Breast epithelium (tissue), 3 donors: ENCODE data around the gene ELK1.

Source experiments
- POLR2A ChIP-seq: fragments of 450-650 bp; IDR thresholded peaks from one replicate; pipeline ENCODE4 v1.6.1; 2016; ENCODE audit warnings: antibody characterized with exemption, mild to moderate bottlenecking, moderate library complexity
- POLR2AphosphoS5 ChIP-seq, 3 donors: sonication (generic); formaldehyde crosslinking; IDR thresholded peaks; one replicate each; pipeline ENCODE4 v1.6.1; 2017; ENCODE audit warnings: antibody characterized with exemption in 3 of 3
- TF ChIP-seq, protein P1 (sequence below), 3 donors: fragments of 450-650 bp; IDR thresholded peaks; one replicate each; pipeline ENCODE4 v1.5.1; 2016 to 2017; ENCODE audit warnings: antibody characterized with exemption in 3 of 3, mild to moderate bottlenecking in 3 of 3, moderate library complexity in 3 of 3

DNA sequence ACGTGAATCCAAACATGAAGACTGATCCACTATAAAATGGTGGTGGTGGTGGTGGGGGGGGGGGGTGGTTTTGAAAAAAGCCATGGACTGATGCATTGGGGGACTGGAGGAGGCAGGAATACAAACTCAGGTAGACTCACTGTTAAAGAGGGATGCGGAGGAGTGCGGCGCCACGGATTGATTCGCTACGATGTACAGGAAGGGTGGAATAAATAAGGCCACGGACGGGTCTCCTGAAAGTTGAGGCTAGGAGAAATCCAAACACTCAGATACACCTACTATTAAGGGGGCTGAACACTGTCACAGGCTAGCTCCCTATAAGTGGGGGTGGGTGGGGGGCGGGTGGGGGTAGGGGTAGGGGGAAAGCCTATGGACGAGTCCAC is 591 bp downstream of the ELK1 start:
- TF ChIP-seq, protein P1, sequence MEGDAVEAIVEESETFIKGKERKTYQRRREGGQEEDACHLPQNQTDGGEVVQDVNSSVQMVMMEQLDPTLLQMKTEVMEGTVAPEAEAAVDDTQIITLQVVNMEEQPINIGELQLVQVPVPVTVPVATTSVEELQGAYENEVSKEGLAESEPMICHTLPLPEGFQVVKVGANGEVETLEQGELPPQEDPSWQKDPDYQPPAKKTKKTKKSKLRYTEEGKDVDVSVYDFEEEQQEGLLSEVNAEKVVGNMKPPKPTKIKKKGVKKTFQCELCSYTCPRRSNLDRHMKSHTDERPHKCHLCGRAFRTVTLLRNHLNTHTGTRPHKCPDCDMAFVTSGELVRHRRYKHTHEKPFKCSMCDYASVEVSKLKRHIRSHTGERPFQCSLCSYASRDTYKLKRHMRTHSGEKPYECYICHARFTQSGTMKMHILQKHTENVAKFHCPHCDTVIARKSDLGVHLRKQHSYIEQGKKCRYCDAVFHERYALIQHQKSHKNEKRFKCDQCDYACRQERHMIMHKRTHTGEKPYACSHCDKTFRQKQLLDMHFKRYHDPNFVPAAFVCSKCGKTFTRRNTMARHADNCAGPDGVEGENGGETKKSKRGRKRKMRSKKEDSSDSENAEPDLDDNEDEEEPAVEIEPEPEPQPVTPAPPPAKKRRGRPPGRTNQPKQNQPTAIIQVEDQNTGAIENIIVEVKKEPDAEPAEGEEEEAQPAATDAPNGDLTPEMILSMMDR (IDR thresholded peaks at IDR 0.05): no peak
- no peak for TF ChIP-seq POLR2A
- TF ChIP-seq POLR2AphosphoS5 (IDR thresholded peaks at IDR 0.05): no peak
